GM23338 (cell line): ENCODE results near the gene TTLL5.

Source experiments
- CREB1 ChIP-seq: fragments of 250-450 bp; sonication (Bioruptor Pico); IDR thresholded peaks from 2 replicates; pipeline ENCODE4 v1.5.0; 2020; ENCODE audit warnings: low read depth, mild to moderate bottlenecking, moderate library complexity
- EZH2 ChIP-seq: fragments of 200-600 bp; sonication (generic); IDR thresholded peaks from one replicate; pipeline ENCODE4 v1.8.0; 2017; ENCODE audit warnings: antibody characterized with exemption, mild to moderate bottlenecking, low read depth; ENCODE audit not compliant: unreplicated experiment
- EZH2phosphoT487 ChIP-seq: fragments of 200-600 bp; sonication (generic); IDR thresholded peaks from one replicate; pipeline ENCODE4 v1.8.1; 2018; ENCODE audit warnings: antibody characterized with exemption; ENCODE audit not compliant: unreplicated experiment
- JUNB ChIP-seq: IDR thresholded peaks from one replicate; pipeline ENCODE4 v1.6.1; 2016; ENCODE audit warnings: antibody characterized with exemption; ENCODE audit not compliant: unreplicated experiment
- NANOG ChIP-seq: IDR thresholded peaks from 2 replicates; pipeline ENCODE4 v1.6.1; 2016; ENCODE audit warnings: antibody characterized with exemption, borderline replicate concordance
- POLR2AphosphoS5 ChIP-seq: IDR thresholded peaks from 2 replicates; pipeline ENCODE4 v1.6.1; 2016; ENCODE audit warnings: antibody characterized with exemption, low read depth
- ZNF331 ChIP-seq: fragments of 250-450 bp; sonication (Bioruptor Pico); IDR thresholded peaks from 2 replicates; pipeline ENCODE4 v1.5.0; 2020; ENCODE audit warnings: low read depth, mild to moderate bottlenecking, moderate library complexity
- TF ChIP-seq, protein P1 (sequence below), 2 experiments: fragments of 200-600 bp in 1 of 2; sonication (generic) in 1 of 2; conservative IDR thresholded peaks; 2 replicates each; pipeline versions ENCODE4 v1.5.1 to v1.6.1; 2016 to 2017; ENCODE audit warnings: antibody characterized with exemption in 2 of 2, low read depth in 2 of 2, mild to moderate bottlenecking in 2 of 2, moderate library complexity in 1 of 2
- TF ChIP-seq, protein P2 (sequence below): fragments of 250-450 bp; sonication (Bioruptor Pico); IDR thresholded peaks from 2 replicates; pipeline ENCODE4 v1.5.0; 2020; ENCODE audit warnings: mild to moderate bottlenecking, moderate library complexity
- TF ChIP-seq, protein P3 (sequence below): IDR thresholded peaks from one replicate; pipeline ENCODE4 v1.6.1; 2018; ENCODE audit warnings: antibody characterized with exemption; ENCODE audit not compliant: unreplicated experiment
- TF ChIP-seq, protein P4 (sequence below): IDR thresholded peaks from 2 replicates; pipeline ENCODE4 v1.6.1; 2016; ENCODE audit warnings: antibody characterized with exemption

DNA sequence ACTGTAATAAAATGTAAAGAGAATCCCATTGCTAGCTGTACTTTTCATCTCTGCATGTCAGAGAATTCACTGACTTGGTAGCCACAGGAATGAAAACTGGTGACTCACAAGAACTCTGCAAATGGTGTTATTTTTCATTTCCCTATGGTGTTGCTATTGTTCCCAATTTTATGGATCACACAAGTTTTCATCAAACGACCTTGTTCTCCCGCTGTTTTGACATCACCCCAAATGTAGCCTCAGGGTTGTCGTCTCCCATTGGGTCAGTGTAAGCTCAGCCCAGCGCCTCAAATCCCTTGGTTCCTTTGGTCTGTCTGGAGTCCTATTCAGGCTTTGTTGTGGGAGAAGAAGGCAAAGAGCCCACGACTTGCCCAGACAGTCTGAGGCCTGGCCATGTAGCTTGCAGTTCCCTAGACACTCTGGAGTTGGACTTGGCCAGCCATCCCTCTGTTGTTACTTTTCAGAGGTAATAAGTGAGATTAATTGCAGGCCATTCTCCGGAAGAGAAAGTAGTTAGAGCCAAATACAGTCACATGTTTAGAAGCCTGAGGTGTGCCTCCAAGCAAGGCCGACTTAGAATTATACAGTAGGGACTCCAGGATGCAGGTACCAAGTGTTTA is 161.6 kb downstream of the TTLL5 start:
- TF ChIP-seq, protein P1, sequence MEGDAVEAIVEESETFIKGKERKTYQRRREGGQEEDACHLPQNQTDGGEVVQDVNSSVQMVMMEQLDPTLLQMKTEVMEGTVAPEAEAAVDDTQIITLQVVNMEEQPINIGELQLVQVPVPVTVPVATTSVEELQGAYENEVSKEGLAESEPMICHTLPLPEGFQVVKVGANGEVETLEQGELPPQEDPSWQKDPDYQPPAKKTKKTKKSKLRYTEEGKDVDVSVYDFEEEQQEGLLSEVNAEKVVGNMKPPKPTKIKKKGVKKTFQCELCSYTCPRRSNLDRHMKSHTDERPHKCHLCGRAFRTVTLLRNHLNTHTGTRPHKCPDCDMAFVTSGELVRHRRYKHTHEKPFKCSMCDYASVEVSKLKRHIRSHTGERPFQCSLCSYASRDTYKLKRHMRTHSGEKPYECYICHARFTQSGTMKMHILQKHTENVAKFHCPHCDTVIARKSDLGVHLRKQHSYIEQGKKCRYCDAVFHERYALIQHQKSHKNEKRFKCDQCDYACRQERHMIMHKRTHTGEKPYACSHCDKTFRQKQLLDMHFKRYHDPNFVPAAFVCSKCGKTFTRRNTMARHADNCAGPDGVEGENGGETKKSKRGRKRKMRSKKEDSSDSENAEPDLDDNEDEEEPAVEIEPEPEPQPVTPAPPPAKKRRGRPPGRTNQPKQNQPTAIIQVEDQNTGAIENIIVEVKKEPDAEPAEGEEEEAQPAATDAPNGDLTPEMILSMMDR (conservative IDR thresholded peaks at IDR 0.05; ENCODE audit: low read depth in 2 of 2): no peak
- TF ChIP-seq POLR2AphosphoS5 (no peak), EZH2 (no peak), EZH2phosphoT487 (no peak), CREB1 (CRISPR knock-in tag) (no peak), ZNF331 (CRISPR knock-in tag) (no peak), JUNB (no peak), NANOG (no peak)
- TF ChIP-seq, protein P2, sequence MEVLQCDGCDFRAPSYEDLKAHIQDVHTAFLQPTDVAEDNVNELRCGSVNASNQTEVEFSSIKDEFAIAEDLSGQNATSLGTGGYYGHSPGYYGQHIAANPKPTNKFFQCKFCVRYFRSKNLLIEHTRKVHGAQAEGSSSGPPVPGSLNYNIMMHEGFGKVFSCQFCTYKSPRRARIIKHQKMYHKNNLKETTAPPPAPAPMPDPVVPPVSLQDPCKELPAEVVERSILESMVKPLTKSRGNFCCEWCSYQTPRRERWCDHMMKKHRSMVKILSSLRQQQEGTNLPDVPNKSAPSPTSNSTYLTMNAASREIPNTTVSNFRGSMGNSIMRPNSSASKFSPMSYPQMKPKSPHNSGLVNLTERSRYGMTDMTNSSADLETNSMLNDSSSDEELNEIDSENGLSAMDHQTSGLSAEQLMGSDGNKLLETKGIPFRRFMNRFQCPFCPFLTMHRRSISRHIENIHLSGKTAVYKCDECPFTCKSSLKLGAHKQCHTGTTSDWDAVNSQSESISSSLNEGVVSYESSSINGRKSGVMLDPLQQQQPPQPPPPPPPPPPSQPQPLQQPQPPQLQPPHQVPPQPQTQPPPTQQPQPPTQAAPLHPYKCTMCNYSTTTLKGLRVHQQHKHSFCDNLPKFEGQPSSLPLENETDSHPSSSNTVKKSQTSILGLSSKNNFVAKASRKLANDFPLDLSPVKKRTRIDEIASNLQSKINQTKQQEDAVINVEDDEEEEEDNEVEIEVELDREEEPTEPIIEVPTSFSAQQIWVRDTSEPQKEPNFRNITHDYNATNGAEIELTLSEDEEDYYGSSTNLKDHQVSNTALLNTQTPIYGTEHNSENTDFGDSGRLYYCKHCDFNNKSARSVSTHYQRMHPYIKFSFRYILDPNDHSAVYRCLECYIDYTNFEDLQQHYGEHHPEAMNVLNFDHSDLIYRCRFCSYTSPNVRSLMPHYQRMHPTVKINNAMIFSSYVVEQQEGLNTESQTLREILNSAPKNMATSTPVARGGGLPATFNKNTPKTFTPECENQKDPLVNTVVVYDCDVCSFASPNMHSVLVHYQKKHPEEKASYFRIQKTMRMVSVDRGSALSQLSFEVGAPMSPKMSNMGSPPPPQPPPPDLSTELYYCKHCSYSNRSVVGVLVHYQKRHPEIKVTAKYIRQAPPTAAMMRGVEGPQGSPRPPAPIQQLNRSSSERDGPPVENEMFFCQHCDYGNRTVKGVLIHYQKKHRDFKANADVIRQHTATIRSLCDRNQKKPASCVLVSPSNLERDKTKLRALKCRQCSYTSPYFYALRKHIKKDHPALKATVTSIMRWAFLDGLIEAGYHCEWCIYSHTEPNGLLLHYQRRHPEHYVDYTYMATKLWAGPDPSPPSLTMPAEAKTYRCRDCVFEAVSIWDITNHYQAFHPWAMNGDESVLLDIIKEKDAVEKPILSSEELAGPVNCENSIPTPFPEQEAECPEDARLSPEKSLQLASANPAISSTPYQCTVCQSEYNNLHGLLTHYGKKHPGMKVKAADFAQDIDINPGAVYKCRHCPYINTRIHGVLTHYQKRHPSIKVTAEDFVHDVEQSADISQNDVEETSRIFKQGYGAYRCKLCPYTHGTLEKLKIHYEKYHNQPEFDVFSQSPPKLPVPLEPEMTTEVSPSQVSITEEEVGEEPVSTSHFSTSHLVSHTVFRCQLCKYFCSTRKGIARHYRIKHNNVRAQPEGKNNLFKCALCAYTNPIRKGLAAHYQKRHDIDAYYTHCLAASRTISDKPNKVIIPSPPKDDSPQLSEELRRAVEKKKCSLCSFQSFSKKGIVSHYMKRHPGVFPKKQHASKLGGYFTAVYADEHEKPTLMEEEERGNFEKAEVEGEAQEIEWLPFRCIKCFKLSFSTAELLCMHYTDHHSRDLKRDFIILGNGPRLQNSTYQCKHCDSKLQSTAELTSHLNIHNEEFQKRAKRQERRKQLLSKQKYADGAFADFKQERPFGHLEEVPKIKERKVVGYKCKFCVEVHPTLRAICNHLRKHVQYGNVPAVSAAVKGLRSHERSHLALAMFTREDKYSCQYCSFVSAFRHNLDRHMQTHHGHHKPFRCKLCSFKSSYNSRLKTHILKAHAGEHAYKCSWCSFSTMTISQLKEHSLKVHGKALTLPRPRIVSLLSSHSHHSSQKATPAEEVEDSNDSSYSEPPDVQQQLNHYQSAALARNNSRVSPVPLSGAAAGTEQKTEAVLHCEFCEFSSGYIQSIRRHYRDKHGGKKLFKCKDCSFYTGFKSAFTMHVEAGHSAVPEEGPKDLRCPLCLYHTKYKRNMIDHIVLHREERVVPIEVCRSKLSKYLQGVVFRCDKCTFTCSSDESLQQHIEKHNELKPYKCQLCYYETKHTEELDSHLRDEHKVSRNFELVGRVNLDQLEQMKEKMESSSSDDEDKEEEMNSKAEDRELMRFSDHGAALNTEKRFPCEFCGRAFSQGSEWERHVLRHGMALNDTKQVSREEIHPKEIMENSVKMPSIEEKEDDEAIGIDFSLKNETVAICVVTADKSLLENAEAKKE: no peak
- TF ChIP-seq, protein P3, sequence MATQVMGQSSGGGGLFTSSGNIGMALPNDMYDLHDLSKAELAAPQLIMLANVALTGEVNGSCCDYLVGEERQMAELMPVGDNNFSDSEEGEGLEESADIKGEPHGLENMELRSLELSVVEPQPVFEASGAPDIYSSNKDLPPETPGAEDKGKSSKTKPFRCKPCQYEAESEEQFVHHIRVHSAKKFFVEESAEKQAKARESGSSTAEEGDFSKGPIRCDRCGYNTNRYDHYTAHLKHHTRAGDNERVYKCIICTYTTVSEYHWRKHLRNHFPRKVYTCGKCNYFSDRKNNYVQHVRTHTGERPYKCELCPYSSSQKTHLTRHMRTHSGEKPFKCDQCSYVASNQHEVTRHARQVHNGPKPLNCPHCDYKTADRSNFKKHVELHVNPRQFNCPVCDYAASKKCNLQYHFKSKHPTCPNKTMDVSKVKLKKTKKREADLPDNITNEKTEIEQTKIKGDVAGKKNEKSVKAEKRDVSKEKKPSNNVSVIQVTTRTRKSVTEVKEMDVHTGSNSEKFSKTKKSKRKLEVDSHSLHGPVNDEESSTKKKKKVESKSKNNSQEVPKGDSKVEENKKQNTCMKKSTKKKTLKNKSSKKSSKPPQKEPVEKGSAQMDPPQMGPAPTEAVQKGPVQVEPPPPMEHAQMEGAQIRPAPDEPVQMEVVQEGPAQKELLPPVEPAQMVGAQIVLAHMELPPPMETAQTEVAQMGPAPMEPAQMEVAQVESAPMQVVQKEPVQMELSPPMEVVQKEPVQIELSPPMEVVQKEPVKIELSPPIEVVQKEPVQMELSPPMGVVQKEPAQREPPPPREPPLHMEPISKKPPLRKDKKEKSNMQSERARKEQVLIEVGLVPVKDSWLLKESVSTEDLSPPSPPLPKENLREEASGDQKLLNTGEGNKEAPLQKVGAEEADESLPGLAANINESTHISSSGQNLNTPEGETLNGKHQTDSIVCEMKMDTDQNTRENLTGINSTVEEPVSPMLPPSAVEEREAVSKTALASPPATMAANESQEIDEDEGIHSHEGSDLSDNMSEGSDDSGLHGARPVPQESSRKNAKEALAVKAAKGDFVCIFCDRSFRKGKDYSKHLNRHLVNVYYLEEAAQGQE: no peak
- TF ChIP-seq, protein P4, sequence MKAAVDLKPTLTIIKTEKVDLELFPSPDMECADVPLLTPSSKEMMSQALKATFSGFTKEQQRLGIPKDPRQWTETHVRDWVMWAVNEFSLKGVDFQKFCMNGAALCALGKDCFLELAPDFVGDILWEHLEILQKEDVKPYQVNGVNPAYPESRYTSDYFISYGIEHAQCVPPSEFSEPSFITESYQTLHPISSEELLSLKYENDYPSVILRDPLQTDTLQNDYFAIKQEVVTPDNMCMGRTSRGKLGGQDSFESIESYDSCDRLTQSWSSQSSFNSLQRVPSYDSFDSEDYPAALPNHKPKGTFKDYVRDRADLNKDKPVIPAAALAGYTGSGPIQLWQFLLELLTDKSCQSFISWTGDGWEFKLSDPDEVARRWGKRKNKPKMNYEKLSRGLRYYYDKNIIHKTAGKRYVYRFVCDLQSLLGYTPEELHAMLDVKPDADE: no peak
